Measurements from ENCODE around the gene YDJC. TPM values are rescaled to one million over a fixed set of nuclear protein-coding genes. Genes with fewer than 3 reads are reported as not detected.

Gene YDJC
- total RNA-seq, 2 experiments from 2014 or later = 45.3 to 46.7 TPM

- Mint-ChIP-seq H3K4me1 (peaks cover 11% of the 10 kb centered on the region), H3K36me3 (no peaks in the 10 kb centered on the region), H3K27me3 (no peaks in the 10 kb centered on the region), H3K9me3 (no peaks in the 10 kb centered on the region), H3K27ac (no peak overlapping the region), H3K4me3 (no peak overlapping the region)
- POLR2A ChIA-PET = interaction anchor here (0.9 to 7.0 kb wide), 2 partner anchors 8 to 13 kb away, joined by 3 to 94 read pairs; partner anchors contain the start of gene SDF2L1
- no peak for DNase-seq
- ATAC-seq (ENCODE audit: low read depth) = no peak
Observed at GRCh38 chr22:21634081-21634480, 4.3 kb upstream of the YDJC start.

GRCh38 chr22:21633481-21633880 lies 3.7 kb upstream of the YDJC start:
- peaks cover 11% of the 10 kb centered on the region for H3K4me1 Mint-ChIP-seq
- POLR2A ChIA-PET = interaction anchor here (0.9 to 7.0 kb wide), 2 partner anchors 9 to 13 kb away, joined by 3 to 94 read pairs; partner anchors contain the start of gene SDF2L1
- no peaks in the 10 kb centered on the region for H3K36me3 Mint-ChIP-seq
- H3K4me3 Mint-ChIP-seq = no peak overlapping the region
- no peaks in the 10 kb centered on the region for H3K9me3 Mint-ChIP-seq
- ATAC-seq (ENCODE audit: low read depth) = no peak
- no peak for DNase-seq
- H3K27me3 Mint-ChIP-seq = no peaks in the 10 kb centered on the region
- no peak overlapping the region for H3K27ac Mint-ChIP-seq

DNA sequence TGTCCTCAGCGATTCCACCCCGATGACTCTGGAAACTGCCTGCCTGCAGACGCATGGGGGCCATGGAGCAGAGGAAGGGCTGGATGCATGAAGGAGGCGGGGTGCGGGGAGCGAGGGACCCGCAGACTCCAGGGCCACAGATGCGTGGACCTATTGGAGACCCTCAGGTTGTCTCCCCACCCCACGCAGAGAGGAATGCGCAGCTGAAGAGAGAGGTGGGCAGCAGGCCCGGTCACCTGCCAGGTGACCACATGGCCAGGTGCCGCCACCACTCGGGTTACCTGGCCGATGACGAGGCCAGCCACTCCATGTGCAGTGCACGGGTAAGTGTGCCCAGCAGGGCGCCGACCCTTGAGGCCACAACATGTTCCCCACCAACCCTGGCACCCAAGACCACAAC lies 3.1 kb upstream of the YDJC start:
- Mint-ChIP-seq H3K27ac (no peak overlapping the region), H3K27me3 (no peaks in the 10 kb centered on the region), H3K4me3 (no peak overlapping the region), H3K4me1 (peaks cover 15% of the 10 kb centered on the region), H3K9me3 (no peaks in the 10 kb centered on the region), H3K36me3 (peaks cover 5% of the 10 kb centered on the region)
- ATAC-seq (ENCODE audit: low read depth) (no peak), DNase-seq (no peak)
- POLR2A ChIA-PET = interaction anchor here (7.0 kb wide), 1 partner anchor 10 kb away, joined by 94 read pairs; the partner anchor contains the start of gene SDF2L1

DNA sequence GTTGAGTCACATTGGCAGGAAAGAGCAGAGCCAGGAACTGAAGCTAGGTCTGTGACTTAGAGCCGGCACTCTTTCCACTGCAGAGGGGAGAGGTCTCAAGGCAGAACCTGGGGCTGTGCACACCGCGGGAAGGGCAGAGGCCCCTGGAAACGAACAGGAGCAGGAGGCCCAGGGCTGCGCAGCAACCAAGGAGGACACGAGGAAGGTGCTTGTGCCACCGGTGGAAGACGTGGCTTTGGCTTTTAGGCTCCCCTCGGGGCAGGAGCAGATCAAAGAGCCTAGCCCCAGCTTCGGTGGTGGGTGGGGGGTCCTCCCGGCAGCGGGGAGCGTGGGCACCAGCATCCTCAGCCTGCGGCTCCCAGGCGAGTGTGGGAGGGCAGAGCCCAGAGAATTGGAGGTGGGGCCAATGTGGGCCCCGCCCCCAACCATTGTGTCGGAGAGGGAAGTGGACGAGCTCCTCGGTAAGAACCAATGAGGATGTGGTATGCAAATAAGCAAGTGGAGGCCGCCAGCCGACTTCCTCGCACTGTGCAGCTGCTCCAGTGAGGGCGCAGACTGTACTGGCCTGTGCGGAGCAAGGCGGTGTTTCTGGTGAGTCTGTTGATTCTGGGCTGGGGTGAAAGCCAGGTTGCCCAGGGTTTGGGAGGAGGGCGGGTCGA lies 2.5 kb upstream of the YDJC start, which contains the start of gene CCDC116:
TSS of gene CCDC116 (plus strand) at position 524 of the 659 bp plus-strand sequence. CDS start 422 bp downstream, outside the sequence.
- ATAC-seq (ENCODE audit: low read depth) = peak; percentile 44
- H3K27me3 Mint-ChIP-seq = no peaks in the 10 kb centered on the region
- peak within 1 kb of the TSS; percentile 19 for H3K4me3 Mint-ChIP-seq
- POLR2A ChIA-PET = interaction anchor here (7.0 kb wide), 1 partner anchor 10 kb away, joined by 94 read pairs; the partner anchor contains the start of gene SDF2L1
- H3K27ac Mint-ChIP-seq = peak within 1 kb of the TSS; percentile 34
- H3K36me3 Mint-ChIP-seq = peaks cover 10% of the 10 kb centered on the region
- peak; percentile 70 for DNase-seq
- H3K4me1 Mint-ChIP-seq = peaks cover 16% of the 10 kb centered on the region
- H3K9me3 Mint-ChIP-seq = no peaks in the 10 kb centered on the region

DNA sequence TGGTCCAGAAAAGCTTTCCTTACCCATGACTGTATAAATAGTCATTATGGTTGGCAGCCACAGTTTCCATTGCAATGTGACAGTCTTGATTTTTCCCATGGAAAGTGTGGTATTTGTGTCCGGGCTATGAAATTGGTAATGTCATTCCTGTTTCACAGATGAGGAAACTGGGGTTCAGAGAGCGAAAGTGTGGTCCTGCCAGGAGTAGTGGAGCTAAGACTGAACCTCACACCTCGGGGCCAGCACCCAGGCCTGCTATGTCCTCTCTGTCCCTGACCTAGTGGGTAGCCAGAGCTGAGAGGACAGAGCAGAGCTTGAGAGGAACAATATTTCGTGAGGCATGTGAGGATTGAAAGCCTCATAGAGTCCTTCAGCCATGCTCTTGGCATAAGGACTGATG lies 1.2 kb upstream of the YDJC start:
- Mint-ChIP-seq H3K27ac (no peak overlapping the region), H3K4me3 (no peak overlapping the region), H3K27me3 (no peaks in the 10 kb centered on the region), H3K9me3 (no peaks in the 10 kb centered on the region), H3K4me1 (peaks cover 20% of the 10 kb centered on the region), H3K36me3 (peaks cover 17% of the 10 kb centered on the region)
- POLR2A ChIA-PET = interaction anchor here (0.8 to 7.0 kb wide), 3 partner anchors 12 to 105 kb away, joined by 4 to 94 read pairs (median 30); partner anchors contain the start of genes SDF2L1, UBE2L3 and YPEL1
- no peak for DNase-seq
- no peak for ATAC-seq (ENCODE audit: low read depth)

GRCh38 chr22:21628386-21629254 lies 1.2 kb downstream of the YDJC start:
- Mint-ChIP-seq H3K36me3 (peaks cover 17% of the 10 kb centered on the region), H3K9me3 (no peaks in the 10 kb centered on the region), H3K4me3 (peak overlapping the region; percentile 88), H3K4me1 (peaks cover 25% of the 10 kb centered on the region), H3K27ac (peak overlapping the region; percentile 90), H3K27me3 (no peaks in the 10 kb centered on the region)
- POLR2A ChIA-PET = interaction anchor here (0.8 to 7.0 kb wide), 11 partner anchors 13 to 647 kb away, joined by 3 to 94 read pairs (median 6); partner anchors contain the start of genes LZTR1, PPIL2, SDF2L1 and UBE2L3
- DNase-seq (no peak), ATAC-seq (ENCODE audit: low read depth) (peak; percentile 8)

DNA sequence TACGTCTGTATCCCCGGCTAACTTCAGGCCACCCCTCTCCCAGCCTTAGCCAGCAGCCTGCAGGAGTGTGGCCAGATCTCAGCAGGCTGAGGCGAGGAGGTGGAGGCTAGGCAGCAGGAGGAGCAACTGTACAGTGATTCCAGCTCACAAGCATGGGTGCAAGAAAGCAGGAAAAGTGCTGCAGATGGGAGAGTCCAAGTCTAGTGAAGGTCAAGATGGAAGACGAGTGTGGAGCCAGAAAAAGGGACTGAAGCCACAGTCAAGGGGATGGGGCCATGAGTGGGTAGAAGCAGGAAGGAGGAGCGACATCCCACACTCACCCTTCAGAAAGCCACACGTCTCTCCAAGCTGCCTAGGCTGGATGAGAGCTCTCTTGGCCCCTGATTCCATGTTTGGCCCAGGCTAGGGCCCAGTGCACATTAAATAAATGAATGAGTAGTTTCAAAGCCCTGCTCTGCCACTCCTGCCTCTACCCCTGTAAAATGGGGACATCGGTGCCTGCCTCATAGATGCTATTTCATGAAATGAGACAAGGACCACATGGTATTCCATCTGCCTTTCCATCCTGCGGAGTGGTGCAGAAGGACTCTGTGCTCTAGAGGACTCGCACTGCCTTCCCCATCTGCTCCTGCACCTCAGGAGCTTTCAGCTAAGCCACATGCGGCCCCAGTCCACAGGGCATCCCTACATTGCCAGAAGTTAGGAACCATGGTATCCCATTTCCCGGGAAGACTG lies 2.9 kb downstream of the YDJC start:
- DNase-seq (no peak), ATAC-seq (ENCODE audit: low read depth) (no peak)
- Mint-ChIP-seq H3K27me3 (no peaks in the 10 kb centered on the region), H3K9me3 (no peaks in the 10 kb centered on the region), H3K36me3 (peaks cover 23% of the 10 kb centered on the region), H3K27ac (peak overlapping the region; percentile 31), H3K4me1 (peaks cover 23% of the 10 kb centered on the region), H3K4me3 (peak overlapping the region; percentile 39)
- POLR2A ChIA-PET = interaction anchor here (0.8 to 1.8 kb wide), 3 partner anchors 16 to 59 kb away, joined by 3 to 5 read pairs (median 3); no protein-coding TSS in a partner anchor

- Mint-ChIP-seq H3K27me3 (no peaks in the 10 kb centered on the region), H3K27ac (peak overlapping the region; percentile 31), H3K4me1 (peaks cover 23% of the 10 kb centered on the region), H3K4me3 (no peak overlapping the region), H3K9me3 (no peaks in the 10 kb centered on the region), H3K36me3 (peaks cover 23% of the 10 kb centered on the region)
- DNase-seq = no peak
- POLR2A ChIA-PET = interaction anchor here (0.6 to 1.8 kb wide), 4 partner anchors 17 to 58 kb away, joined by 3 to 5 read pairs (median 3); no protein-coding TSS in a partner anchor
- ATAC-seq (ENCODE audit: low read depth) = no peak
Observed at GRCh38 chr22:21626073-21626734, 3.6 kb downstream of the YDJC start.

DNA sequence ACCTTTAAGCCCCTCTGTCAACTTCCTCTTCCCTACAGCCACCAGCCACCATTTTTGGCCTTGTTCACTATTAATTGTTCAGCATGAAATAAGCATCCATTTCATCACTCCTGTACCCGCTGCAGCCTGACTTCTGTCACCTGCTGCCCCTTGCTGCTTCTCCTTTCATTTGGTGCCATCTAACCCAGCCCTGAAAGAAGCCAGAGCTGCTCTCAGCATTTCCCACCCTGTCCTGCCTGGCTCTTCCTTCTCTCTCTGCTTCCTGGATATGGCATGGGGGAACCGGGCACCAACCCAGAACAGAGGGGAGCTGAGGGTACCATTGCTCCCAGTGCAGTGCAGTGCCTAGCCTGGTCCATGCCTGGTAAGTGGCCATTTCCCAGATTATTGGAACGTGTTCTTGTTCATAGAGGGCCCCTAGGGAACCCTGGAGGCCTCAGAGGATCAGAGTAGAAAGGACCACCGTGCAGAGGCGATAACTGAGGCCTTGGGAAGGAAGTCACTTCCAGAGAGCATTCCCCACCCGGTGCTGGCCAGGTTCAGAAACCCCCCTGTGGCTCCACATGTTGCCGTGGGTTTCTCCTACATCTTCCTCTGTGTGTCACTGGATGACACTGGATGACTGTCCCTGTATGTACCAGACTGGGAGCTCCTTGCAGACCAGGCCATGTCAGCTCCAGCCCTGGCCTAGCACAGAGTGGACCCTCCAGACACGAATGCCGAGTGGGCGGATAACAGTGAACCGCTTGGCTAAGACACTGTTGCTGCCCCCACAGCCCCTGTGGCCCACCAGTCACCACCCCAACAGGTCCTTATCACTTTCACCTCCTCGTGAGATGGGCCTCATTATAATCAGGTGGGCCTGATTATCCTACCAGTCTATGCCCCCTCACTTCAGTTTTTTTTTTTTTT lies 4.7 kb downstream of the YDJC start:
- POLR2A ChIA-PET = interaction anchor here (1.8 to 2.2 kb wide), 2 partner anchors 17 to 22 kb away, joined by 3 to 7 read pairs; partner anchors contain the start of gene SDF2L1
- H3K4me1 Mint-ChIP-seq = peaks cover 15% of the 10 kb centered on the region
- ATAC-seq (ENCODE audit: low read depth) = no peak
- H3K4me3 Mint-ChIP-seq = no peak overlapping the region
- no peaks in the 10 kb centered on the region for H3K9me3 Mint-ChIP-seq
- H3K27me3 Mint-ChIP-seq = no peaks in the 10 kb centered on the region
- peaks cover 23% of the 10 kb centered on the region for H3K36me3 Mint-ChIP-seq
- DNase-seq = no peak
- H3K27ac Mint-ChIP-seq = peak overlapping the region; percentile 62

DNA sequence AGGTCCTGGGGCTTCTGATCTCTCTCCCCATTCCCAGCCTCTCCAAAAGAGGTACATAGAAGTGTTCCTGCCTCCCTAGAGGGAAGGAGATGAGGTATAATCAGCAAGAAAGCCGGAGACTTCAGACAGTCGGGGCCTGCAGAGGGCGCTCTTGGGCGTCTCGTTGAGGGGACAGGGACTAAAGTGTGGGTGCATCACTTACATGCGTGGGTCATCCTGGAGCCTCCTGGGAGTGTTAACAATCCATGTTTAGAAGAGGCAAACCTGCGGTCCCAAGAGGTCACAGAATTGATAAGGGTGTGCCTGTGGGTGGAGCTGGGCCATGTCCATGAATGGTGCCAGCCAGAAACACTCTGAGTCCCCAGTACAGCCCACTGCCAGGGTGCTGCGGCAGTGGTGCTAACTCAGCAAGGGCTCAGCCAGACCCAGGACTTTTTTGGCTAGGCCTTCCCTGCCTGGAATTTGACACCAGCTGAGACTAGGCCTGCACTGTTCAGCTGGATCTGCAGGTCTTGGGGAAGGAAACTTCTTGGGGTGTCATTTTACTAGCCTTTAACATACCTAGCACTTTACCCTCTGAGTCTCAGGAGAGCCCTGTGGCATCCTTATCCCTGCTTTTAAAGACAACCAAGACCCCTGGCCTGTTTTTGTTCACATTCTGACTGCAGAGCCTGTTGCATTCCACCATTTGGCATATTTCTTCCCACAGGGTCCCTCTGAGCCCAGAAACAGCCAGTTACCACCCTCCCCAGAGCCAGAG lies 5.5 kb downstream of the YDJC start:
- Mint-ChIP-seq H3K36me3 (peaks cover 23% of the 10 kb centered on the region), H3K27me3 (no peaks in the 10 kb centered on the region), H3K27ac (peak overlapping the region; percentile 62), H3K4me1 (peaks cover 15% of the 10 kb centered on the region), H3K9me3 (no peaks in the 10 kb centered on the region), H3K4me3 (no peak overlapping the region)
- ATAC-seq (ENCODE audit: low read depth) (no peak), DNase-seq (peak; percentile 59)
- POLR2A ChIA-PET = interaction anchor here (2.2 kb wide), 1 partner anchor 18 kb away, joined by 7 read pairs; the partner anchor contains the start of gene SDF2L1

GRCh38 chr22:21623648-21623970 lies 6.2 kb downstream of the YDJC start:
- Mint-ChIP-seq H3K4me1 (peaks cover 15% of the 10 kb centered on the region), H3K36me3 (peaks cover 23% of the 10 kb centered on the region), H3K9me3 (no peaks in the 10 kb centered on the region), H3K27me3 (no peaks in the 10 kb centered on the region), H3K4me3 (no peak overlapping the region), H3K27ac (no peak overlapping the region)
- no peak for ATAC-seq (ENCODE audit: low read depth)
- DNase-seq = no peak
- POLR2A ChIA-PET = interaction anchor here (2.2 kb wide), 1 partner anchor 18 kb away, joined by 7 read pairs; the partner anchor contains the start of gene SDF2L1
